Measurements from ENCODE around the gene ABCD1. TPM values are rescaled to one million over a fixed set of nuclear protein-coding genes. Genes with fewer than 3 reads are reported as not detected.

The ABCD1 gene
- total and polyA plus RNA-seq, 12 donors, result 9.3 to 24.2 (median 14.4) TPM

DNA sequence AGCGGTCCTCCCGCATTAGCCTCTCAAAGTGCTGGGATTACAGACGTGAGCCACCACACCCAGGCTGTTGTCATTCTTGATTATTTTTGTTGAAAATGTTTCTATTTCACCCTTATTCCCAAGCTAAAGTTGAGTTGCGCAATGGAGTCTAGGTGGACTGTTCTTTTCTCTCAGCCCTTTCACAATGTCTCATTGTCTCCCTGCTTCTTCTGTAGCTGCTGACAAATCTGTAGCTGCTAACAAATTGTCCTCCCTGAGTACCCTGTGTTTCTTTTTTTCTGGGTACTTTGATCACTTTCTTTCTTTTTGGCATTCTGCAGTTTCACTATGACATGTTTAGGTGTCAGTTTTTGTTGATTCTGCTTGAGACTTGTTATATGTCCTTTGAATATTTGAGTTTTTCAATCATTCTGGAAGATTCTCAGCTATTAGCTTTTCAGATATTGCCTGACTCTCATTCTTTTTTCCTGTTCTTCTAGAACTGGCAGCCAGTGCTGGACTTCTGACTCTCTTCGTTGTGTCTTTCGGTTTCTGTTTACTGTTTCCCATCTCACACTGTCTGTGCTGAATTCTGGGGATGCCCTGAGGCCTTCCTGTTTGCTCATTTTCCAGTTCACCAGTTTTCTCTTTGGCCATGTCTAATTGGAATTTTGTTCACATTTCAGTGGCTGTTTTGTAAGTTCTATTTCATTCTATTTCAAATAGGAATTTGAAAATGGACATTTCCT is 6.6 kb downstream of the ABCD1 start:
- Histone ChIP-seq H3K36me3 (peaks cover 0 to 31% (median 0%) of the 10 kb centered on the region in 9 donors), H3K27ac (peak overlapping the region in 1 of 10 donors; percentile 33), H3K9me3 (peaks cover 0 to 8% (median 0%) of the 10 kb centered on the region in 11 donors), H3K4me3 (no peak overlapping the region), H3K27me3 (no peaks in the 10 kb centered on the region), H3K4me1 (peaks cover 0 to 36% (median 17%) of the 10 kb centered on the region in 9 donors)
- ATAC-seq (no peak), DNase-seq (no peak)
- 79 to 91% methylated on average over 6 of the region's 6 CpGs for WGBS, 2 donors
- TF ChIP-seq, protein P1, sequence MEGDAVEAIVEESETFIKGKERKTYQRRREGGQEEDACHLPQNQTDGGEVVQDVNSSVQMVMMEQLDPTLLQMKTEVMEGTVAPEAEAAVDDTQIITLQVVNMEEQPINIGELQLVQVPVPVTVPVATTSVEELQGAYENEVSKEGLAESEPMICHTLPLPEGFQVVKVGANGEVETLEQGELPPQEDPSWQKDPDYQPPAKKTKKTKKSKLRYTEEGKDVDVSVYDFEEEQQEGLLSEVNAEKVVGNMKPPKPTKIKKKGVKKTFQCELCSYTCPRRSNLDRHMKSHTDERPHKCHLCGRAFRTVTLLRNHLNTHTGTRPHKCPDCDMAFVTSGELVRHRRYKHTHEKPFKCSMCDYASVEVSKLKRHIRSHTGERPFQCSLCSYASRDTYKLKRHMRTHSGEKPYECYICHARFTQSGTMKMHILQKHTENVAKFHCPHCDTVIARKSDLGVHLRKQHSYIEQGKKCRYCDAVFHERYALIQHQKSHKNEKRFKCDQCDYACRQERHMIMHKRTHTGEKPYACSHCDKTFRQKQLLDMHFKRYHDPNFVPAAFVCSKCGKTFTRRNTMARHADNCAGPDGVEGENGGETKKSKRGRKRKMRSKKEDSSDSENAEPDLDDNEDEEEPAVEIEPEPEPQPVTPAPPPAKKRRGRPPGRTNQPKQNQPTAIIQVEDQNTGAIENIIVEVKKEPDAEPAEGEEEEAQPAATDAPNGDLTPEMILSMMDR (IDR thresholded peaks at IDR 0.05), result no peak
- intact Hi-C loops (cut with DNase I), result no loop called here

DNA sequence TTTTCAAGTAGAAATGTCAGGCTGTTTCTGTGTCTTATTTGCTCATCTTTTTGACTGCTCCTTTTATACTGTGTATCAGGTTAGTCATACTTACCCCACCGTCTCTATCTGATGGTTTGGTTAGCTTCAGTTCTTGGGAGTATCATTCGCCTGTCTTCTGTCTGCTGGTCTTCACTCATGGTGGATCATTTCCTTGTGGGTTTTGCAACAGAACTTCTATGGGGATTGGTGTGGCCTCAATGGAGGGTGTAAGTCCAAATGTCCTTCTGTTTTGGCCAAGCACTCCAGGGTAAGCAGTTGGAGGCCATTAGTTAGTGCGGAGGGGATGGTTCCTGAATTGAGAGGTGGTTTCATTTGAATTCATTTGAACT is 7.2 kb downstream of the ABCD1 start:
- H3K27me3 ChIP-seq, result no peaks in the 10 kb centered on the region
- peaks cover 0 to 37% (median 0%) of the 10 kb centered on the region in 9 donors for H3K36me3 ChIP-seq
- intact Hi-C loops (cut with DNase I), result no loop called here
- peaks cover 0 to 30% (median 13%) of the 10 kb centered on the region in 9 donors for H3K4me1 ChIP-seq
- WGBS, 2 donors, result 64 to 93% methylated on average over 3 of the region's 3 CpGs
- TF ChIP-seq, protein P1 (IDR thresholded peaks at IDR 0.05), result no peak
- peak overlapping the region in 1 of 10 donors; percentile 33 for H3K27ac ChIP-seq
- H3K4me3 ChIP-seq, result no peak overlapping the region
- DNase-seq, result no peak
- no peak for ATAC-seq
- peaks cover 0 to 8% (median 0%) of the 10 kb centered on the region in 11 donors for H3K9me3 ChIP-seq

DNA sequence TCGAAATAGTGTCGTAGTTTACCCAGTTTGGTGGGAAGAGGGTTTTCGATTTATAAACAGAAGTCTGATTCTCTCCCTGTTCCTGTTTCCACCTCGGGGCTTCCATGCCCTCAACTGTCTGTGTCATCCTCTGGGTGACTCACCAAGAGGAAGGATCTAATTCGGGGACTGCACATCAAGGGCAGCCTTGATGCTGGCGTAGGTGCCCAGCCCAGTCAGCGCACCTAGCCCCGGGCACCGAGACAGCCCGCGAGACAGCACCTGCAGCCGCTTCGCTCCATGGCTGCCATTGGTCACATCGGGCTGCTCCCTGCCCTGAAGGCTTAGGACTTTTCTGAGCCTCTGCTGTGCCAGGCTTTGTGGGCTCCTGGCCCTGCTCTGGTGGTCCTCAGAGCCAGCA is 7.7 kb downstream of the ABCD1 start:
- no peak for ATAC-seq
- TF ChIP-seq, protein P1 (IDR thresholded peaks at IDR 0.05), result no peak
- H3K9me3 ChIP-seq, result peaks cover 0 to 8% (median 0%) of the 10 kb centered on the region in 11 donors
- no peak overlapping the region for H3K4me3 ChIP-seq
- intact Hi-C loops (cut with DNase I), result no loop called here
- H3K36me3 ChIP-seq, result peaks cover 0 to 43% (median 0%) of the 10 kb centered on the region in 9 donors
- no peak for DNase-seq
- H3K27me3 ChIP-seq, result no peaks in the 10 kb centered on the region
- no peak overlapping the region for H3K27ac ChIP-seq
- WGBS, 2 donors, result 92 to 94% methylated on average over 12 to 14 of the region's 14 CpGs
- peaks cover 0 to 24% (median 8%) of the 10 kb centered on the region in 9 donors for H3K4me1 ChIP-seq

DNA sequence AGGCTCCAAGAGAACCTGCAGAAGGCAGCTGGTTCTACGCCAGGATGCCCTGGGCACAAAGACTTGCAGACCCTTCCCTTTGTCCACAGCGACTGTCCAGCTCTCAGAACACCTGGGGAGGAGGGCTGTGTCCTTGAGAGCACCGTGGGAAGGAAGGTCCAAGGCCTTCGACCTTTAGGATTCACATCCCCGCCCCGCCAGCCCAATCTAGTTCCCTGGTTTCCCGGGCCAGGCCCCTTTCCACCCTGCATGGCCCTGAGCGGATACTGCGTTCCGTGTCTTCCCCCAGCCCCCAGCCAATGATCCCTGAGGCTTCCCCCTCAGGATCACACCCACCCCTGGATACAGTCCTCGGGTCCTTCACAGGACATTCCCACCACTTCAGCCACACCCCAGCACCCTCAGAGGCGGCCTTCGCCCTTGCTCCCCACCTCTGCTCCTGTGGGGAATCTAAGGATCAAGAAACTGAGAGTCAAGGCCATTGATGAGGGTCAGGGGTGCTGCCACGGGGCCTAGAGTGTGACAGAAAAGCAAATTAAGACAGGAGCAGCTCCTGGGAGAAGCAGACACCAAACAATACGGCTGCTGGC is 9.1 kb downstream of the ABCD1 start:
- ATAC-seq (no peak), DNase-seq (no peak)
- Histone ChIP-seq H3K27ac (no peak overlapping the region), H3K4me3 (no peak overlapping the region), H3K36me3 (peaks cover 0 to 43% (median 0%) of the 10 kb centered on the region in 9 donors), H3K27me3 (no peaks in the 10 kb centered on the region), H3K9me3 (peaks cover 0 to 8% (median 0%) of the 10 kb centered on the region in 11 donors), H3K4me1 (peaks cover 0 to 14% (median 0%) of the 10 kb centered on the region in 9 donors)
- TF ChIP-seq, protein P1 (IDR thresholded peaks at IDR 0.05), result no peak
- 85 to 93% methylated on average over 5 to 15 of the region's 15 CpGs for WGBS, 2 donors
- intact Hi-C loops (cut with DNase I), result no loop called here

Measured in heart right ventricle (tissue), 16 donors.